Measurements from ENCODE around the gene MRPS15.
"Not testable (repeated sequence)": the region's sequence is repeated elsewhere in the genome, so short reads cannot be mapped to it uniquely, and the experiment has no call there.

The MRPS15 gene

DNA sequence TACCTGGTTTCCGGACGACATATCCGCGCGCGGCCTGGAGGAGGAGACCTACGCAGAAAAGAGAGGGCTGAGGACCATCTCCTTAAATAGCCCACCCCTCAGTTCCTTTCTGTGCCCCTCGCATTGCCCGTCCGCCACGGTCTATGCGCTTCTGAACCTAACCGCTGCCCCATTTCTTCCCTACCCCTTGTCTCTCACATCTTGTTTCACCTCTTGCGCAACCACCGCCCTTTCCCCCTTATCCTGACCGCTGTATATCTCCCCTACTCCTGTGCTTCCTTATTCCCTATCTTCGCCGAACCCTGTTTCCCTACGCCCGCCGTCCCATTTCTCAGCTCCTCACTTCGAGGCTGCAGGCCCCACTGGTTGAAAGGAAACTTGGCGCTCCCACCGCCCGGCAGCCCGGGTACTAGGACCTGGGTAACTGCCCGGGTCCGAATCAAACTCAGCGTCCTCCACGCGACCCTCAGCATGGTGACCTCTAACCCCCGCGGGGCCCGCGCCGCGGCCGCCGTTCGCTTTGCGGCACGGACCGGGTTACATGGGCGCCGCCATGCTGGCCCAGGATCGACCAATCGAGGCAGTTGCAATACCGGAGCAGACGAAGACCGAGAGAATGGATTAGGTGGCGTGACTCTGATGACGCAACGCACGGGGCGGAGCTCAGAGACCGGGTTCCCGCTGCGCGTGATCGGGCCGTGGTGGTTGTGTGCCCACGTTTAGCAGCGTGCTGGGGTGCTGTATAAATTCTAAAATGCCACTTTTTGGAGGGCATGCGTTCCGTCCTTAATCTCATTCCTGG, at the start of gene MRPS15:
TSS of gene MRPS15 (minus strand) at position 582 of the 802 bp plus-strand sequence. CDS start at position 473, 109 bp downstream.
- DNase-seq = peak; percentile 97

DNA sequence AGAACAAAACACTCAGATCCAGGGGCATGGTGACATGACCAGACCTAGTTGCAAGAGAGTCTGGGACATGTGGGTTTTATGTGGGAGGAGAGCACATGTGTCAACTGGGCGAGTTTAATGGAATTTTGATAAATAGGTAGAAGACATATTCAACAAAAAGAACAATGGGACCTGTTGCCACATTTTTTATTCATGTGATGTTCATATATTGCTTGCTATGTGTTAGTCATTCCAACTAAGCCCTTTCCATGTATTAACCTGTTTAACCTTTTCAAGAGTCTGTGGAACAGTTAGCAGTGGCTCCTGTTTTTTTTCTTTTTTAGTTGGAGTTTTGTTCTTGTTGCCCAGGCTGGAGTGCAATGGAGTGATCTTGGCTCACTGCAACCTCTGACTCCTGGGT, 48.7 kb upstream of the MRPS15 start:
- no peak for DNase-seq

DNA sequence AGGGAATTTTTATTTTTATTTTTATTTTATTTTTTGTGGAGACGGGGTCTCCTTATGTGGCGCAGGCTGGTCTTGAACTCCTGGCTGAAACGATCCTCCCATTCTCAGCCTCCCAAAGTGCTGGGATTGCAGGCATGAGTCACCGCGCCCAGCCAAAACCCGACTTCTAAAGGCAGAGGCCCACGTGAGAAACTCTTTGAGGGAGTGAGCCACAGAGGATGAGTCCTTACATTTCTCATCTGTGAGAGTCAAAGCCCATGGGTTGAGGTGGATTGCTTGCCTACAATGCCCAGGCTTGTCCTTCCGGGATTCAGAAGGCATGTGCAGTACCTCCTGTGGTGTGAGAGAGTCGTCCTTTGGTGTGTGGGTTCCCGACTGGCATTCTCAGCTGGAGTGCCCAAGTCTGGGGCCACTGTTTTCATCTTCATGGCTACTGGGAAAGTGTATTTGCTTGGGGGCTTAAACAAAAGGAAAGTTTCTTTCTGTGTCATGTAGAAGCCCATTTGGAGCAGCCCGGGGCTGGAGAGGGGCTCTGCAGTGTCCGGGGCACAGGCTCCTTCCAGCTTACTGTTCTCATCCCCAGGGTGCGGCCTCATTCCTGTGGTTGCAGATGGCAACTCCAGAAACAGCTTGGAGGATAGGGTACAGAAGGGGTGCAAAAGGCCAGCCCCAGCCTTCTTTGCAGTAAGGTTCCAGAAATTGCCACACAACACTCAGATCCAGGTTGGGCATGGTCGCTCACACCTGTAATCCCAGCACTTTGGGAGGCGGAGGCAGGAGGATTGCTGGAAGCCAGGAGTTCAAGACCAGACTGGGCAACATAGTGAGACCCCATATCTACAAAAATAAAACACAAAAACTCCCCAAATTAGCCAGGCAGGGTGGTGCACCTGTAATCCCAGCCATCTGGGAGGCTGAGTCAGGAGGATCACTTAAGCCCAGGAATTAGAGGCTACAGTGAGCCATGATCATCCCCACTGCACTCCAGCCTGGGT, 47.9 kb upstream of the MRPS15 start:
- DNase-seq = no peak

DNA sequence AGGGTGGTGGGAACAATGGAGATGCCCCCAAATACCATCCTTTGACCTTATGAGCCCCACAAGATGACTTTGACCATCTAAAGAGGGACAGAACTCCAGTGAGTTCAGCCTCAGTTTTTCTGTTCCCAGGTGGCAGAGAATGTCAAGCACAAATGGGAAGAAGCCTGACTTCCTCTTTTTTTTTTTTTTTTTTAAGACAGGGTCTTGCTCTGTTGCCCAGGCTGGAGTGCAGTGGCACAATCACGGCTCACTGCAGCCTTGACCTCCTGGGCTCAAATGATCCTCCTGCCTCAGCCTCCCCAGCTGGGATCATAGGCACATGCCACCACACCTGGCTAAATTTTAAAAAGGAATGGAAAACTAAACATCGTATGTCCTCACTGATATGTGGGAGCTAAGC, 47.0 kb upstream of the MRPS15 start:
- DNase-seq = not testable (repeated sequence)

DNA sequence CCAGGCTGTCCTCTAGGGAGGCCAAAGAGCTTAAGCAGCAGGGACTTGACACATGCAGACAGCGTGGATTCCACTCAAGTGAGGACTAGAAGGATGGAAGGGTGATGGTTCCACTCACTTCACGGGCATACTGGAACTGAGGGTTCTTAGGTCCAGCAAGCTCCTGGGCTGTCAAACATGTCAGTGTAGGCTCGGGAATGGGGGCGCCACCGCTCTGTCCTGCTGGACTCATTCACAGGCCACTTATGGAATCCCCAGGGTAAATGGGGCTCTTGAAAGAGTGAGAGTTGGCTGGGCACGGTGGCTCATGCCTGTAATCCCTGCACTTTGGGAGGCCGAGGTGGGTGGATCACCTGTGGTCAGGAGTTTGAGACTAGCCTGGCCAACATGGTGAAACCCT, 46.2 kb upstream of the MRPS15 start:
- no peak for DNase-seq

DNA sequence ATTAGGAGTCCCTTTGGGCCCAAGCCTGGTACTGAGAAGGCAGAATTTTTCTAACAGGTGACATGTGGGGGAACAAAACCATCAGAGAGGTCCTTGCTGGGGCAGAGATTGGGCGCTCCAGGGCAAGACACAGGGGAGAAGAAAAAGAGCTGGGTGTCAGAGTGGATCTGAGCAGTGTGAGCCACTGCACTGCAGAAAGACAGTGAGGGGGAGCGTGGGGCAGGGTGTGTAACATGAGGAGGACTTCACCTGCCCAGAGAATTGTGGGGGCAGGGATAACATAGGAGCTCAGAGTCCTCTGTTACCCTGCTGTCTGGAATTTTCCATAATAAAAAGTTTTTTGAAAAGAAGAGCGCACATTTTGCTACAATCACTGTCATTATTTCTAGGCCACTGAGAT, 44.1 kb upstream of the MRPS15 start:
- DNase-seq = no peak

DNA sequence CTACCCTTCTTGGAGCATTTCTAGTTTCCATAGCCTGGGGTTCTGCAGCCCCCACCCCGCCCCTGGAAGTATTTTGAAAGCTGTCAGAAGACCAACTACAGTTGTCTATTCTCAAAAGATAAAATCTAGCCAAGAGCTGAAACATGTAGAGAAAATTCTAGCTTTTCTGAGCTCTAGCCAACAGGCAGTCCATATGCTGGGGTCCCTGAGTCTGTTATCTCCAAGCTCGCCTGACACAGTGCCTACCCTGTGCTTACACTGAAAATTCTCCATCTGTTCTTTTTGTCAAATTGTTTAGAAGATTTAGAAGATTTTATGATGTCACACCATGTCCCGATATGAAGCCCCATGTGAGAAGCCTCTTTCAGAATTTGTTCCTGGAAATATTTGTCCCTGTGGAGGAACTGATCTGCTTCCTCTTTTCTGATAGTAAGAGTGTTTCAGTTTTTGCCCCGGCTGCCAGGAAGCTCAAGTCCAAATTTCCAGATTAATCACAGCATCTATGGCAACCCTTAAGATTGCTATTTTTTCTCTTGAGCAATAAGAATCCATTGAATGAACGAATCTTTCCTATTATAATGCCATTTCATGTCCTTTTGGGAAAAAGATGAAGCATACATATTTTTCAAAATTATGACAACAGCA, 42.2 kb upstream of the MRPS15 start:
- DNase-seq = no peak

DNA sequence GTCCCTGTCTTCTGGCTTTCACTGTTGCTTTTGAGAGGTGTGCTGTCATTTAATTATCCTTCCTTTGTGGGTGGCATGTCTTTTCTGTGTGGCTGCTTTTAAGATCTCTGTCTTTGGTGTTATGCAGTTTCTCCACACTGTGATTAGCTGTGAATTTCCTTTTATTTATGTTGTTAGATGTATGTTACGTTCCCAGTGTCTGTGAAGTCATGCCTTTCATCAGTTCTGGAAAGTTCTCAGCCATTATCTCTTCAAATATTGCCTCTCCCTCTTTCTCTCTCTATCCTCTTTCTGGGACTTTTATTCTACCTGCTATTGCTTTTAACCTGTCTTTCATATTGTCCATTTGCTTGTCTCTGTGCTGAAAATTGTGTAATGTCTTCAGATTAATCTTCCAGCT, 39.5 kb upstream of the MRPS15 start:
- DNase-seq = no peak

DNA sequence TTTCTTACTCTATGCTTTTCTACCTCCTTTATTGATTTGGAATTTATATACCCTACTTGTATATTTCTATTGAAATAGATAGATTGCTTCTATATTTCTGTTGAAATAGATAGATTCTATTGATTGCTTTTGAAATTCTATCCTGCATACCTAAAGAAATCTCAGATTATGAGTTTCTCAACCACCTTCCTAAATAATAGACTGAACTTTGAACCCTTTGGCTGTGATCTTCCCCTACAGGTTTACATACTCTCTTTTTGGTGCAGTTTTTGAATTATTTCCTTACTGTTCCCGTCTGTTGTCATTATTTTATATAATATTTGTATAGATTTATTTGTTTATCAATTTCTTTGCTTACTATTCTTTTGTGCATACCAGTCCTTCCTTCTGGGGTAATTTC, 39.0 kb upstream of the MRPS15 start:
- no peak for DNase-seq

DNA sequence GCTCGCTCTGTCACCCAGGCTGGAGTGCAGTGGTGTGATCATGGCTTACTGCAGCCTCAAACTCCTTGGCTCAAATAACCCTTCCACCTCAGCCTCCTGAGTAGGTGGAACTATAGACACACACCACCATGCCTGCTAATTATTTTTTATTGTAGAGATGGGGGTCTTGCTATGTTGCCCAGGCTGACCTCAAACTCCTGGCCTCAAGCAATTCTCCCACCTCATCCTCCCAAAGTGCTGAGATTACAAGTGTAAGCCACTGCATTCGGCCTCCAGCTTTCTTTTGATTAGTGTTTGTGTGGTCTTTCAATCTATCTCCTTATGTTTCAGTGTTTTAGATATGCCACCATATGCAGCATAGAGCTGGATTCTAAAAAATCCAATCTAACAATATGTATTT, 38.4 kb upstream of the MRPS15 start:
- DNase-seq = no peak

DNA sequence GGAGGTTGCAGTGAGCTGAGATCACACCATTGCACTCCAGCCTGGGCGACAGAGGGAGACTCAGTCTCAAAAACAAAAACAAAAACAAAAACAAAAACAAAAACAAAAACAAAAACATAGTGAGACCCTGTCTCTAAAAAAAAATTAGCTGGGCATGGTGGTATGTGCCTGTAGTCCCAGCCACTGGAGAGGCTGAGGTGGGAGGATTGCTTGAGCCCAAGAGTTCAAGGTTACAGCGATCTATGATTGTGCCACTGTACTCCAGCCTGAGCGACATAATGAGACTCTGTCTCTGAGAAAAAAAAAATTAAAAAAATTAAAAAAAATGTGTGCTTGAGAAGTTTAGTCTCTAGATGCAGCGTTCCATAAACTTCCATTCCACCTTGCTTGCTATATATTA, 37.7 kb upstream of the MRPS15 start:
- DNase-seq = not testable (repeated sequence)

DNA sequence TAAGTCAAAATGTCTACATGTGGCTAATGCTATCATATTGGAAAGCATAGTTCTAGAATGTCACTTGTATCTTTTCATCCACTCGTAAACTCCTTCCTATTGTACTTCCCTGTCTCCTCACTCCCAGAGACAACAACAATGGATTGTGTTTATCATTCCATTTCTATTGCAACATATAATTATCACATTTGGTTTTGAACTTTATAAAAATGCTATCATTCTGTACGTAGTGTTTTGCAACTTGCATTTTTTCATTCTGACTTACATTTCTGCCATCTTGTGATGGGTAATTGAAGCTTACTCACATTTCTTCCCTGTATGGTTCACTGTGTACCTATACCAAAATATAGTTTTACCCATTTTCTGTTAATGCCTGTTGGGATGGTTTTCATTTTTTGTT, 33.0 kb upstream of the MRPS15 start:
- DNase-seq = no peak

DNA sequence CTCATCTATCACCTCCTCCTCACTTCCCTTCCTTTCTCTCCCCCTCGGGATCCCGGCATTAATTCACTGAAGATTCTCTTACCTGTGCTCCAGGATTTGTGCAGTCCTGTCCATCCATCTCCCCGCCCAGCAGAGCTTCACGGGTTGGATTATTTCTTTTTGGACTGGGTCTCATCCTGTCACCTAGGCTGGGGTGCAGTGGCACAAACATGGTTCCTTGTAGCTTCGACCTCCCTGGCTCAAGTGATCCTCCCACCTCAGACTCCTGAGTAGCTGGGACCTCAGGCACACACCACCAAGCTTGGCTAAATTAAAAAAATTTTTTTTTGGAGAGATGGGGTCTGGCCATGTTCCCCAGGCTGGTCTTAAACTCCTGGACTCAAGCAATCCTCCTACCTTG, 30.8 kb upstream of the MRPS15 start:
- no peak for DNase-seq

DNA sequence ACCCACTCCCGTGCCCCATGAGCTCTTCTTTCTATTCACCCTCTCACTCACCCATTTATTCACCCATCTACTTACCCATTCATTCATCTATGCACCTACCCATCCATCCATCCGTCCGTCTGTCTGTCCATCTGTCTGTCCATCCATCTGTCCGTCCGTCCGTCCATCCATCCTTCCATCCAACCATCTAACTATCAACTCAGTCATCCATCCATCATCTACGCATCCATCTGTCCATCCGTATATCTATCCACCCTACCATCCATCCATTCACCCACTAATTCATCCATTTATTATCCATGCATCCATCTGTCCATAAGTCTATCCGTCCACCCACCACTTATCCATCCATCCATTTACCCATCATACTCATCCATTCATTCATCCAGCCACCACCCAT, 29.3 kb upstream of the MRPS15 start:
- DNase-seq = no peak

DNA sequence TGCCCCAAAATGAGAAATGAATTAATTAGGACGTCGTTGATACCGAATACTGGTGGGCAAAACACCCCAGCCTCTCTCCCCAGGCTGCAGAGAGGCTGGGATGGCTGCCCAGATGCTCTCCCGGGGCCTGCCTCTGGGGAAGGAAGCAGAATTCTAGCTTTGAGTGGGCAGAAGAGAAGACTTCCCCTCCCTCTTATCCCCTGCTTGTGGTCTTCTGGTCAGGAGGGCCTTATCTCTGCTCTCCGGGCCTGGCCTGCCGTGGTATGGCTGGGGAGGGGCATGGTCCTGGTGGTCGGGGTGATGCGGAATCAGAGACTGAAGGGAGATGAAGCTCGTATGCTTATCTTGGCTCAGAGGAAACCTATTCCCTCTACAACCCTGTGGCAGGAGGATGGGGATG, 28.3 kb upstream of the MRPS15 start:
- no peak for DNase-seq

DNA sequence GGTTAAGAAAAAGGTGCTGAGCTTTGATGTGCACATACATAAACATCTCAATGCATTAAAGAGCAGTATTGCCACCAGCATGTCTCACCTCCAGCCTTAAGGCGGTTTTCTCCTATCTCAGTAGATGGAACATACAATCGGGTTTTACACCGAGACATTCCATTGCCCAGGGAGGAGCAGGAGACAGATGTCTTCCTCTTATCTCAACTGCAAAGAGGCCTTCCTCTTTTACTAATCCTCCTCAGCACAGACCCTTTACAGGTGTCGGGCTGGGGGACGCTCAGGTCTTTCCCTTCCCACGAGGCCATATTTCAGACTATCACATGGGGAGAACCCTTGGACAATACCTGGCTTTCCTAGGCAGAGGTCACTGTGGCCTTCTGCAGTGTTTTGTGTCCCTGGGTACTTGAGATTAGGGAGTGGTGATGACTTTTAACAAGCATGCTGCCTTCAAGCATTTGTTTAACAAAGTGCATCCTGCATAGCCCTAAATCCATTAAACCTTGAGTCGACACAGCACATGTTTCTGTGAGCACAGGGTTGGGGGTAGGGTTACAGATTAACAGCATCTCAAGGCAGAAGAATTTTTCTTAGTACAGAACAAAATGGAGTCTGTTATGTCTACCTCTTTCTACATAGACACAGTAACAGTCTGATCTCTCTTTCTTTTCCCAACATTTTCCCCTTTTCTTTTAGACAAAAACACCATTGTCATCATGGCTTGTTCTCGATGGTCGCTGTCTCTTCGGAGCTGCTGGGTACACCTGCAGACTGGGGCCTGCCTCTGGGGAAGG, 25.3 kb upstream of the MRPS15 start:
- DNase-seq = not testable (repeated sequence)

DNA sequence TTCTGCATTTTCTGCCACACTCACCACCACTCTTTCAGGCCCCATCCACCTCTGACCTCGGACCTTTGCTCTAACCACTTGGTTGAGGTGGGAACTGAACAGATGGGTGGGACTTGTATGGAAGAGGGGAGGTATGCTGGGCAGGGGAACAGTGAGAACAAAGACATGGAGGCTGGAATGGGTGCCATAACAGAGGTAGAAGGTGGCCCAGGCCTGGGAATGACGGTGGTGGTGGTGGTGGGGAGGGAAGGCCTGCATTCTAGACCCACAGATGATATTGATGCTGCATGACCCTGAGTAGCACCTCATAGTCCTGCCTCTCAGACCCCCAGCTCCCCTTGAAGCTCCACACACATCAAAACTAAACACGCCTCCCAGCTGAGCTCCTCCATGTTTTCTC, 23.7 kb upstream of the MRPS15 start:
- DNase-seq = no peak

DNA sequence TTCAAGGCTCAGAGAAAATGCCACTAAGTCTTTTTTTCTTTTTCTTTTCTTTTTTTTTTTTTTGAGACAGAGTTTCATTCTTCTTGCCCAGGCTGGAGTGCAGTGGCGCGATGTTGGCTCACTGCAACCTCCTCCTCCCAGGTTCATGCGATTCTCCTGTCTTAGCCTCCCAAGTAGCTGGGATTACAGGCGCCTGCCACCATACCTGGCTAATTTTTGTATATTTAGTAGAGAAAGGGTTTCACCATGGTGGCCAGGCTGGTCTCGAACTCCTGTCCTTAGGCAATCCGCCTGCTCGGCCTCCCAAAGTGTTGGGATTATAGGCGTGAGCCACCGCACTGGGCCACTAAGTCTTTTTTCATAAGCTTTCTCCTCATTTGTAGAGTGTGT, 23.1 kb upstream of the MRPS15 start:
- not testable (repeated sequence) for DNase-seq

DNA sequence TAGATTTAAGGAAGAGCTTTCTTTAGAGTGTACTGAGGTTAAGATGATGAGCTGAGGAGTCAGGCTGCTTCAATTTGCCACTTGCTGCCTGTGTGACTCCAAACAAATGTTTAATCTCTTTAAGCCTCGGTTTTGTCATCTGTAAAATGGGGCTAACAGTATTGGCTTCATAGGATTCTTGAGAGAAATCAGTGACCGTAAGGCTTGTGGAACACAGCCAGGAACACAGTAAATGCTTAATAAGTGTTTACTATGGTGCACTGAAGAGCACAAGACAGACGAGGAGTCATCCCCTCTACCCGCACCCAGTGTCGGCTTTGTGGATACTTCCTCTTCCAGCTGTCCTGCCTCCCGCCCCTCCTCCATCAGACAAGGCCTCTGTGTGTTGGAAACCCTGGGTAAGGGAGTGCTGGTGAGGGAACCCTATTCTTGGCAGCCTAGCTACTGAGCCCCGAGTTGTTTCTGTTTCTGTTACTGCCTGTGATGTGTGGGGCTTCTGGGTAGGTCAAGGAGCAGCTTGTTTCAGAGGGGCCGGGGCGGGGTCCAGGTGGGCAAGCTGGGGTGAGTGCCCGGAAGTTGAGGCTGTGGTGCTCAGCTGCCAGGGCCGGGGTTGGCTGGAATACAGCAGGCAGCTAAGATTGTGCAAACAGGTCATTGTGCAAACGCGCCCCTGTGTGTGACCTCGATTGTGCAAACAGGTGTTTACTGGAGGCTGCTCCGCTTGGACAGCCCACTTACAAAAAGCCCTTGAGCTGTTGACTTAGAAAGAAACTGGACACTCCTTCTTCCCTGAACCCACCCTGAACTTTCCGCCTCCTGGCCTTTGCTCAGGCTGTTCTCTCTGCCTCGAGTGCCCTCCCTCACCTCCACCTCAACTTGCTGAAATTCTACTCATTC, 22.5 kb upstream of the MRPS15 start:
- DNase-seq = no peak

DNA sequence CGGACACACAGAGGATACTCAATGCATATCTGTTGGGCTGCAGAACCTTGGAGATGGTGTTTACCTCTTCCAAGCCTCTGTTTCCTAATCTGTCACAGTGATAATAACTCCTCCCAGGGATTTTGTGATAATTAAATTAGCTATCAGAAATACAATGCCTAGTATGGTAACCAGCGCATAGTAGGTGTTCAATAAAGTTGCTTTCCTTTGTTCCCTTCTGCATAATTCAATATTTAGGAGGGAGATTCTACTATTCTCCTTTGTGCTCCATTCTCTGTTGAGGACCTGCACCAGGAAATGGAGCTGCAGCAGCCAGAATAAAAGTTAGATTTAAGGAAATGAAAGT, 21.9 kb upstream of the MRPS15 start:
- no peak for DNase-seq

DNA sequence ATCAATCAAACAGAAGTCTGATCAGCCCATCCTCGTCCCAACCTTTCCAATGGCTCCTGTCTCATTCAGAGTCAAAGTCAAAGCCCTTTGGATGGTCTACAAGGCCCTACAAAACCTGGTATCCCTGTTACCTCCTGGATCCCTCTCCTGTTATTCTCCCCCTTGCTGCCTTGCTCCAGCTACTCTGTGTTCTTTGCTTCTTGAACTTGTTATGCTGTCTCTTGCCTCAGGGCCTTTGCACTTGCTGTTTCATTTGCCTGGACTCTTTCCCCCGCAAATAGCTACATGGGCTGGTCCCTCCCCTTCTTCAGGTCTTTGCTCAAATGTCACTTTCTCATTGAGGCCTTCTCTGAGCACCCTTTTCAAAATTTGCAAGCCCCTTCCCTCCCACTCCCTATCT, 19.9 kb upstream of the MRPS15 start:
- DNase-seq = no peak

Measured in islet precursor cell (in vitro differentiated cells).